ENCODE measurements around the gene PIK3C3.

Gene PIK3C3

DNA sequence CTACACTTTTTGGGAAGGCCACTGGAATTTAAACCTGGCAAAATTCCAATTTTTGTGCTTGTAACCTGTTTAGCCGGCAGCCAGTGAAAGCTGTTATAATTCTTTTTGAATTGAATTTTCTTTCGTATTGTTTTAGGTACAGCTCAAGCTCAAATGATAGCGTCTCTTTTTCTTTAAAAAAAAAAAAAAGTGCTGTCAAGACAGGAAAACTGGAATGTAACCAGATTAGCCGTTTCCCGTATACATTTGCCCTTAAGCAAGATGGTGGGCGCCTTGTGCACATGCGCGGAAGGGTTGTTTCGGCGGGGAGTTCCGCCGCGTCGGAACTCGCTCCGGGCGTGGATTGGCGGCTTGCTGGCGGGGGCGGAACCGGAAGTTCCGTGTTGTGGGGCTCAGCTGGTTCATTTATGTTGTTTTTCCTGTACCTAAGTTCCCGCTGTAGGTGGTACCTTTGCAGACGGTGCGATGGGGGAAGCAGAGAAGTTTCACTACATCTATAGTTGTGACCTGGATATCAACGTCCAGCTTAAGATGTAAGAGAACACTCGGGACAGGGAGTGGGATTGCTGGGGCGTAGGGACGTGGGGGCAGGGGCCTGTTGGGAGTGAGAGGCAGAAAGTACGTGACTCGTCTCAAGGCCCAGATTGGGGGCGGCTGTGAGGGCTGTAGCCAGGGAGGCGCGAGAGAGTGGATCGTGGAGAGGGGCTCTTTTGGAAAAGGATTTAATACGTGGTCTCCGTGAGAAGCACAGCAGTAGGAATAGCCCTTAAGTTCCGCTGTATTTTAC lies at the start of gene PIK3C3:
Gene PIK3C3, plus strand, starts transcription at position 408 of the 787 bp plus-strand sequence. Its CDS starts 58 bp downstream, at position 466.
- TF ChIP-seq, protein P1, sequence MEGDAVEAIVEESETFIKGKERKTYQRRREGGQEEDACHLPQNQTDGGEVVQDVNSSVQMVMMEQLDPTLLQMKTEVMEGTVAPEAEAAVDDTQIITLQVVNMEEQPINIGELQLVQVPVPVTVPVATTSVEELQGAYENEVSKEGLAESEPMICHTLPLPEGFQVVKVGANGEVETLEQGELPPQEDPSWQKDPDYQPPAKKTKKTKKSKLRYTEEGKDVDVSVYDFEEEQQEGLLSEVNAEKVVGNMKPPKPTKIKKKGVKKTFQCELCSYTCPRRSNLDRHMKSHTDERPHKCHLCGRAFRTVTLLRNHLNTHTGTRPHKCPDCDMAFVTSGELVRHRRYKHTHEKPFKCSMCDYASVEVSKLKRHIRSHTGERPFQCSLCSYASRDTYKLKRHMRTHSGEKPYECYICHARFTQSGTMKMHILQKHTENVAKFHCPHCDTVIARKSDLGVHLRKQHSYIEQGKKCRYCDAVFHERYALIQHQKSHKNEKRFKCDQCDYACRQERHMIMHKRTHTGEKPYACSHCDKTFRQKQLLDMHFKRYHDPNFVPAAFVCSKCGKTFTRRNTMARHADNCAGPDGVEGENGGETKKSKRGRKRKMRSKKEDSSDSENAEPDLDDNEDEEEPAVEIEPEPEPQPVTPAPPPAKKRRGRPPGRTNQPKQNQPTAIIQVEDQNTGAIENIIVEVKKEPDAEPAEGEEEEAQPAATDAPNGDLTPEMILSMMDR (conservative IDR thresholded peaks at IDR 0.05) = no peak
- H3K27ac ChIP-seq = peak within 1 kb of the TSS; percentile 64

DNA sequence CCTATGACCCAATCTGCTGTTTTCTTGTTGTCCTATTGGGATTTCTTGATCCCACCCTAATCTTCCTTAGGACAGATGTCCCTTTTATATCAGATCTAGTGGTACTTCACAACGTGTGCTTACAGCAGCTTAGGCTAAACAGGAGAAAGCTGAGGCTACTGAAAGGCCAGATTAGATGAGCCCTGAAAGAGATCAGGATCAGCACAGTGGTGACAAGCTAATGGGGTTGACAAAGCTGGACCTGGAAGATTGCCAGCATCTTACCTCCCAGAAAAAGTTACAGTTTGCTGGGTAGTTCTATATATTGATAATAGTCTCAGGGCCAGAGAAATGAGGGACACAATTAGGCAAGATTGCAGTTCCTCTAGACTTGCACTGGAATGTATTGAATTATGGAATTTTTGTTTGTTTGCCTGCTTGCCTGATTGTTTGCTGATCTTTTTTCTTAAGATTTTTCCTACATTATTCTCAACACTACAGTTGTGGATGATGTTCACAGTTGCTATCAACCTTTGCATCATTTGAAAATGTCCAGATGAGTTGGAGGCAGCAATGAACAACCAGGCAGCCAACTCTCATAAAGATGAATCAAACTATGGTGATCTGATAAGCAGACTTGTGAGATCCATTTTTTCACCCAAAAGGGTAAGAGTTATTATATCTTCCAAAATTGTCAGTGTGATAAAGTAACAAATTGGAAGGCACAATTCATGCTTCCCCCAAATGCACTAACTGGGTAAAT lies 49.1 kb upstream of the PIK3C3 start:
- no peak overlapping the region for H3K27ac ChIP-seq
- TF ChIP-seq, protein P1 (conservative IDR thresholded peaks at IDR 0.05) = no peak

GRCh38 chr18:41906528-41907146 lies 48.4 kb upstream of the PIK3C3 start:
- H3K27ac ChIP-seq = no peak overlapping the region
- TF ChIP-seq, protein P1 (conservative IDR thresholded peaks at IDR 0.05) = peak; percentile 71

- TF ChIP-seq, protein P1 (conservative IDR thresholded peaks at IDR 0.05) = no peak
- H3K27ac ChIP-seq = no peak overlapping the region
Measured at GRCh38 chr18:41917181-41917580, 37.9 kb upstream of the PIK3C3 start.

DNA sequence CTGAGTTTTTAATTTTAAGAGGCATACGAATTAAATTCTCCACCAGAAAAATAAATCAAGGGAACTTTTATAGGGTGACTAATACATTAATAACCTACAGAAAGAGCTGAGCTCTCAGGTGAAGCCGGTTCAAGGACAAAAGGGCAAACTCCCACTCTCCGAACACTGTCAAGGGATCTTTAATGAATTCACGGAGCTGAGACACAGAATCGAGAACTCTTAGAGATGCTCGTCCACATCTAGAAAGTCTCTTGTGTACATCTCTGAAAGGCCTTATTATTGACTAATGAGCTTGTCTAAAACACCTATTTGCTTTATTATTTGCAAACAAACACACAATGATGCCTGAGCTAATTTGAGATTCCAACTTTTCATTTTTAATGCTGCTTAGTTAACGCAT lies 33.3 kb upstream of the PIK3C3 start:
- no peak overlapping the region for H3K27ac ChIP-seq

GRCh38 chr18:41922176-41922575 lies 32.9 kb upstream of the PIK3C3 start:
- no peak overlapping the region for H3K27ac ChIP-seq
- TF ChIP-seq, protein P1 (conservative IDR thresholded peaks at IDR 0.05) = no peak

More for the DNA sequence above, 33.3 kb upstream of the PIK3C3 start:
- TF ChIP-seq, protein P1 (conservative IDR thresholded peaks at IDR 0.05) = no peak

DNA sequence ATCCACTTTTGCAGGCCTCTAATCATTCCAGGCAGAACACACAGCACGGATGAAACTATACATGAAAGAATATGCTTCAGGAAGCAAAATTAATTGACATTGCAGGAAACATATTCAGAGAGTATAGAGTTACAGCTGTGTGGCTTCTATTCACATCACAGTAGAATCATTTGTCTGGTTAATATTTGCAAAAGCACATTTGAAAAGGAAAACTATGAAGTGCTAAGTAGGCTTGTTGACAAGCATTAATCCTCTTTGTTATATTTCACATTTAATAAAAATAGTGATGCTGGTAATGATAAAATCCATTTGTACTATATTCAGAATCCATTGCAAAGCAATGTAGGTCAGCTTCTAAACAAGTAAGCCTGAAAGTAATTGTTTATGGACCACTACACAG lies 32.2 kb upstream of the PIK3C3 start:
- no peak overlapping the region for H3K27ac ChIP-seq
- TF ChIP-seq, protein P1 (conservative IDR thresholded peaks at IDR 0.05) = no peak
